Stomach (tissue), 4 donors: ENCODE data around the gene DLEC1.

ENCODE experiments used
- CTCF ChIP-seq, 7 experiments: fragments of 450-650 bp in 4 of 7; fragments of 200-600 bp in 3 of 7; sonication (generic) in 3 of 7; IDR thresholded peaks; one replicate each; pipeline ENCODE4 v1.5.1; 2016 to 2019; ENCODE audit warnings: antibody characterized with exemption in 7 of 7, control low read depth in 2 of 7, mild to moderate bottlenecking in 1 of 7
- EP300 ChIP-seq: sonication (generic); formaldehyde crosslinking; IDR thresholded peaks from one replicate; pipeline ENCODE4 v1.6.1; 2017; ENCODE audit warnings: antibody characterized with exemption
- POLR2AphosphoS5 ChIP-seq, 3 donors: sonication (generic); formaldehyde crosslinking; IDR thresholded peaks; one replicate each; pipeline ENCODE4 v1.6.1; 2016; ENCODE audit warnings: antibody characterized with exemption in 3 of 3

DNA sequence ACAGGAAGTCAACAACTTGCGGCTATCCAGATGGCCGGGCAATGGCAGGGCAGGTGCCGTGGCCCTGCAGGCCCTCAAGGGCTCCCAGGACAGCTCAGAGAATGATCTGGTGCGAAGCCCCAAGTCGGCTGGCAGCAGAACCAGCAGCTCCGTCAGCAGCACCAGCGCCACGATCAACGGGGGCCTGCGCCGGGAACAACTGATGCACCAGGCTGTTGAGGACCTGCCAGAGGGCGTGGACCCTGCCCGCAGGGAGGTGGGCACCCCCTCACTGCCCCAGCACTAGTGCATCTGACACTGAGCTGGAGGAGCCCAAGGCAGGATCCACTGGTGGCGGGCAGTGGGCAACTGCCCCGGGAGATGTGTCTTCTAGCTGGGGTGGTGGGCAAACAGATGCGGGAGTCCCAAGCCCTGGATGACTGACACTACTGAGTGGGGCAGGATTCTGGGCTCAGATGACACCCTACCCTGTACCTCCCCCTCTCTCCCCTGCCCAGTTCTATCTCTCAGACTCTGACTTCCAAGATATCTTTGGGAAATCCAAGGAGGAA lies 32.5 kb upstream of the DLEC1 start:
- no peak for TF ChIP-seq EP300
- TF ChIP-seq CTCF (IDR thresholded peaks at IDR 0.05), result no peak
- no peak for TF ChIP-seq POLR2AphosphoS5 (IDR thresholded peaks at IDR 0.05)
